GM12864 (cell line): Measurements from ENCODE around the gene NTN4.

Experiments used
- DNase-seq: peaks from one replicate; pipeline ENCODE4 v3.0.0-alpha.2; 2011; ENCODE audit warnings: low read depth
- H3K4me3 ChIP-seq: 2 replicates; pipeline ENCODE4 v1.5.1; 2011; ENCODE audit warnings: mild to moderate bottlenecking, low read depth, low read length, control low read depth
- TF ChIP-seq, protein P1 (sequence below): IDR thresholded peaks from 2 replicates; pipeline ENCODE4 v1.5.1; 2011; ENCODE audit warnings: low read depth, mild to moderate bottlenecking, moderate library complexity, low read length, control low read depth, inconsistent platforms; ENCODE audit errors: missing control alignments

Gene NTN4

GRCh38 chr12:95763809-95764253 is 26.7 kb downstream of the NTN4 start:
- DNase-seq = no peak
- TF ChIP-seq, protein P1, sequence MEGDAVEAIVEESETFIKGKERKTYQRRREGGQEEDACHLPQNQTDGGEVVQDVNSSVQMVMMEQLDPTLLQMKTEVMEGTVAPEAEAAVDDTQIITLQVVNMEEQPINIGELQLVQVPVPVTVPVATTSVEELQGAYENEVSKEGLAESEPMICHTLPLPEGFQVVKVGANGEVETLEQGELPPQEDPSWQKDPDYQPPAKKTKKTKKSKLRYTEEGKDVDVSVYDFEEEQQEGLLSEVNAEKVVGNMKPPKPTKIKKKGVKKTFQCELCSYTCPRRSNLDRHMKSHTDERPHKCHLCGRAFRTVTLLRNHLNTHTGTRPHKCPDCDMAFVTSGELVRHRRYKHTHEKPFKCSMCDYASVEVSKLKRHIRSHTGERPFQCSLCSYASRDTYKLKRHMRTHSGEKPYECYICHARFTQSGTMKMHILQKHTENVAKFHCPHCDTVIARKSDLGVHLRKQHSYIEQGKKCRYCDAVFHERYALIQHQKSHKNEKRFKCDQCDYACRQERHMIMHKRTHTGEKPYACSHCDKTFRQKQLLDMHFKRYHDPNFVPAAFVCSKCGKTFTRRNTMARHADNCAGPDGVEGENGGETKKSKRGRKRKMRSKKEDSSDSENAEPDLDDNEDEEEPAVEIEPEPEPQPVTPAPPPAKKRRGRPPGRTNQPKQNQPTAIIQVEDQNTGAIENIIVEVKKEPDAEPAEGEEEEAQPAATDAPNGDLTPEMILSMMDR = no peak

GRCh38 chr12:95762123-95762785 is 28.3 kb downstream of the NTN4 start:
- TF ChIP-seq, protein P1 = no peak
- DNase-seq = no peak

More at GRCh38 chr12:95763809-95764253, 26.7 kb downstream of the NTN4 start:
- no peak overlapping the region for H3K4me3 ChIP-seq

DNA sequence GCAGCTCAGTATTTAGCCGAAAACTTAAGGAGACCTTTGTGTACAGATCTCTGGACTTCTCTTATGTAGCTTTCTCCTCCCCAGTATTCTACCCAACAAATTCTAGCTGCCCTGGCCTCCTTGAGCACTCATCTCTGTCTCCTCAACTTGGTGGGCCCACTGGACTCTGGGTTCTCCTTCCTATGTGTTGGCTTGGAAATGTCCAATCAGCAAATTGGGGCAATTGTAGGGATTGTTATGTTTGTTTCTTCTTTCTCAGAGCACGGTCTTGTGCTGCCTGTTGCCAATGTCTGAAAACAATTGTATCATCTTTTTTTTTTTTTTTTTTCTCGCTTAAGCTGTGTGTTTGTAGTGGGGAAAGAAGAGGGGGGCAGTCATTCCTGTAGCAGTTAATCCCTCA is 30.2 kb downstream of the NTN4 start:
- no peak overlapping the region for H3K4me3 ChIP-seq
- no peak for DNase-seq
- TF ChIP-seq, protein P1 = no peak

More at GRCh38 chr12:95762123-95762785, 28.3 kb downstream of the NTN4 start:
- H3K4me3 ChIP-seq = no peak overlapping the region

DNA sequence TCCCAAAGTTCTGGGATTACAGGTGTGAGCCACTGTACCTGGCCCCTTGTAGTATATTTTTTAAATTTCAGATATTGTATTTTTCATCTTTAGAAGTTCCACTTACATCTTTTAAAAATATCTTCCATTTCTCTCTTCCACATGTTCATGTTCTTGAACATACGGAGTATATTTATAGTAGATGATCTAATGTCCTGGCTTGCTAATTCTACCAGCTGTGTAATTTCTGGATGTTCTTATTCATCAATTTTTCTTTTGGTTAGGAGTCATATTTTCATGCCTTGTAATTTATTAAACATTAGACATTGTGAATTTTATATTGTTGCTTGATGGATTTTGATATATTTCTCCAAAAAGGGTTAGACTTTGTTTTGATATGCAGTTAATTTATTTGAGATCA is 30.8 kb downstream of the NTN4 start:
- no peak overlapping the region for H3K4me3 ChIP-seq
- no peak for DNase-seq
- TF ChIP-seq, protein P1 = no peak

GRCh38 chr12:95759039-95759438 is 31.5 kb downstream of the NTN4 start:
- H3K4me3 ChIP-seq = no peak overlapping the region
- TF ChIP-seq, protein P1 = no peak
- DNase-seq = no peak

DNA sequence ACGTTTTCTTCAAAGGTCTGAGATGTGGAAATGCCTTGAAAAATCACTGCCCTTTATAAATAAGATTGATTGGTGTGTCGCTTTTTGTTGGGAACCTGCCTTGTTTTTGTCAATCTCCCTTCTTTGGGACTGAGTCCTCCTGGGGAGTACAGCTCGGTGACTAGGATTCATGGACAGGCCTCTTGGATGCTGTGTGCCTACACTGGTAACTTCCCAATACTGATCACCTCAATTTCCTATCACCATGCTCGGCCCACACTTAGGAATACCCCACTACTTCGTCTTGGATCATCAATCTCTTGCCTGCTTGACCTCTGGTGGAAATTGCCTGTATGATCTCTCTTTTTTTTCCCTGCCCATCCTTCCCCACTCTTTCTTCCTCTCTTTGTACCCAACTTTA is 34.2 kb downstream of the NTN4 start:
- no peak overlapping the region for H3K4me3 ChIP-seq
- TF ChIP-seq, protein P1 = no peak
- no peak for DNase-seq
